ENCODE data around the gene MBTPS1. TPM values are rescaled to one million over a fixed set of nuclear protein-coding genes. Genes with fewer than 3 reads are reported as not detected.

Gene MBTPS1
- polyA plus RNA-seq, 3 donors: 26.4 to 73.8 (median 28.0) TPM

DNA sequence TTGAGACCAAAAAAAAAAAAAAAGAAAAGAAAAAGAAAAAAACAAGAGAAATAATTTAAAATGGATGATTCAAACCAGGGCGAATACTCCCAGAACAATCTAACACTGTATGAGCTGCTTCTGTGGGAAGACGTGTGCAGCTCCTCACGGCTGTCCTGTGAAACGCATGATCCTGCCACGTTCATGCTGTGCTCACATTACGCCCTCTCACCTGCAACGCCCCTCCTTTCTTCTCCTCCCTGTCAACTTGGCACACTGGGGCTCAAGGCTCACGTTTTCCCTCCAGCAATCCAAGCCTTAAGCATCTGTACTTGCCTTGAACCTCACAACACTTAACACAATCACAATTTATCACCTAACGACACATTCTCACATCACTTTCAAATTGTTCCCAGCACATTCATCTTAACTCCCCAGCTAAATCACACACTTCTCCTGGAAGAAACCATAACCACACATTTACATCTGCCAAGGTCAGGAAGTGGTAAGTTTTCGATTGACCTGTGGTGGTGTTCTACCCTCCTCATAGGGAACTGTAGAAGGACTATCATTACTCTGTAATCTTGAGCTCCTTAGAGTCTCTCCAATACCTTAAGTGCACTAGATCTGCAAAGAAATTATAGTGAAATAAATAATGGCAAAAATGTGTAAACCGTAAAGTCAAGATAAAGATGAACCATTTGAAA, 29.1 kb downstream of the MBTPS1 start:
- H3K4me2 ChIP-seq (replicated peaks; ENCODE audit: extremely low read depth, low read length, poor library complexity, severe bottlenecking): no peak overlapping the region
- no peaks in the 10 kb centered on the region for H3K9me3 Mint-ChIP-seq
- H3K9me3 ChIP-seq (replicated peaks in 1 of 2; ENCODE audit: control insufficient read depth in 1 of 2, insufficient read depth in 1 of 2, low read length in 2 of 2): no peaks in the 10 kb centered on the region
- peak overlapping the region in 3 of 7 donors; percentile 1 to 39 (median 2) for H3K27ac Mint-ChIP-seq
- peaks cover 58% of the 10 kb centered on the region for H3K4me1 Mint-ChIP-seq
- intact Hi-C loops (cut with micrococcal nuclease): loop anchor here (5.0 kb wide), 2 partner anchors 45 to 100 kb away; partner anchors contain the start of gene TAF1C (in 1 of the 2)
- H3K27ac ChIP-seq (ENCODE audit: low read depth in 1 of 2, low read length in 2 of 2): no peak overlapping the region
- H4K20me1 ChIP-seq (ENCODE audit: insufficient read depth, low read length): peaks cover 10% of the 10 kb centered on the region
- H3K27me3 Mint-ChIP-seq (ENCODE audit: low read depth in 3 of 3): peaks cover 0 to 3% (median 0%) of the 10 kb centered on the region in 3 donors
- H3K79me2 ChIP-seq (ENCODE audit: insufficient read depth, low read length): peaks cover 32% of the 10 kb centered on the region
- H3K4me1 ChIP-seq (ENCODE audit: control insufficient read depth in 1 of 2, insufficient read depth in 2 of 2, low read length in 2 of 2): peaks cover 51 to 60% of the 10 kb centered on the region in 2 donors
- H3K36me3 ChIP-seq (replicated peaks in 1 of 2; ENCODE audit: control insufficient read depth in 1 of 2, insufficient read depth in 2 of 2, low read length in 2 of 2): peaks cover 52 to 75% of the 10 kb centered on the region in 2 donors
- H3K36me3 Mint-ChIP-seq: peaks cover 72% of the 10 kb centered on the region in 2 donors
- H3K4me3 ChIP-seq (replicated peaks in 1 of 3; ENCODE audit: low read depth in 2 of 3, low read length in 3 of 3): no peak overlapping the region
- WGBS (ENCODE audit: insufficient coverage): 57% methylated on average over 9 of the region's 11 CpGs
- H3K4me3 Mint-ChIP-seq: no peak overlapping the region
- no peaks in the 10 kb centered on the region for H3K27me3 ChIP-seq (ENCODE audit: control insufficient read depth in 2 of 2, insufficient read depth in 2 of 2, low read length in 2 of 2)
- H2AFZ ChIP-seq (ENCODE audit: insufficient read depth, low read depth, low read length, poor library complexity, severe bottlenecking): no peak overlapping the region
- DNase-seq: no peak
- TF ChIP-seq, protein P1, sequence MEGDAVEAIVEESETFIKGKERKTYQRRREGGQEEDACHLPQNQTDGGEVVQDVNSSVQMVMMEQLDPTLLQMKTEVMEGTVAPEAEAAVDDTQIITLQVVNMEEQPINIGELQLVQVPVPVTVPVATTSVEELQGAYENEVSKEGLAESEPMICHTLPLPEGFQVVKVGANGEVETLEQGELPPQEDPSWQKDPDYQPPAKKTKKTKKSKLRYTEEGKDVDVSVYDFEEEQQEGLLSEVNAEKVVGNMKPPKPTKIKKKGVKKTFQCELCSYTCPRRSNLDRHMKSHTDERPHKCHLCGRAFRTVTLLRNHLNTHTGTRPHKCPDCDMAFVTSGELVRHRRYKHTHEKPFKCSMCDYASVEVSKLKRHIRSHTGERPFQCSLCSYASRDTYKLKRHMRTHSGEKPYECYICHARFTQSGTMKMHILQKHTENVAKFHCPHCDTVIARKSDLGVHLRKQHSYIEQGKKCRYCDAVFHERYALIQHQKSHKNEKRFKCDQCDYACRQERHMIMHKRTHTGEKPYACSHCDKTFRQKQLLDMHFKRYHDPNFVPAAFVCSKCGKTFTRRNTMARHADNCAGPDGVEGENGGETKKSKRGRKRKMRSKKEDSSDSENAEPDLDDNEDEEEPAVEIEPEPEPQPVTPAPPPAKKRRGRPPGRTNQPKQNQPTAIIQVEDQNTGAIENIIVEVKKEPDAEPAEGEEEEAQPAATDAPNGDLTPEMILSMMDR (IDR thresholded peaks at IDR 0.05): no peak
- H3K9ac ChIP-seq (ENCODE audit: insufficient read depth, low read length, poor library complexity, severe bottlenecking): no peak overlapping the region

DNA sequence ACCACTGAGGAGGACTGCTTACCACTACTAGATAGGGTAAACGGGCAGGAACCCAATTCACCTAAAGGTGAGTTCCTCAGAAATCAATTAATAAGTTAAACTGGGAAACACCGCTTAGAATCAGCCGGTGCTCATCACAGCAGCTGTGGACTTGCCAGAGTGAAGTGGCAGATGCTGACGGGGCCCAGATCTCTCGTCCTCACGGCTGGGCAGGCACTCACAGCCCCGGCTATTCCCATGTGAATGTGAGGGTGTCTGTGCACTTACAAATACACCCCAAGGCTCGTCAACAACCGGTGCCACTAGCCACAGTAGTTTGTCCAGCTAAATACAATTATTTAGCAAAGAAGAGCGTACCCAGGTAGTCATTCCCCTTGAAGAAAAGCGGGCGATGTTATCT, 29.7 kb downstream of the MBTPS1 start:
- H4K20me1 ChIP-seq (ENCODE audit: insufficient read depth, low read length): peaks cover 10% of the 10 kb centered on the region
- peaks cover 32% of the 10 kb centered on the region for H3K79me2 ChIP-seq (ENCODE audit: insufficient read depth, low read length)
- no peaks in the 10 kb centered on the region for H3K27me3 ChIP-seq (ENCODE audit: control insufficient read depth in 2 of 2, insufficient read depth in 2 of 2, low read length in 2 of 2)
- Mint-ChIP-seq H3K27ac (peak overlapping the region in 2 of 7 donors; percentile 41 to 50), H3K36me3 (peaks cover 70% of the 10 kb centered on the region in 2 donors), H3K27me3 (ENCODE audit: low read depth in 3 of 3) (peaks cover 0 to 3% (median 0%) of the 10 kb centered on the region in 3 donors), H3K4me3 (no peak overlapping the region), H3K4me1 (peaks cover 63% of the 10 kb centered on the region), H3K9me3 (no peaks in the 10 kb centered on the region)
- no peak overlapping the region for H3K4me2 ChIP-seq (replicated peaks; ENCODE audit: extremely low read depth, low read length, poor library complexity, severe bottlenecking)
- H3K9ac ChIP-seq (ENCODE audit: insufficient read depth, low read length, poor library complexity, severe bottlenecking): no peak overlapping the region
- 58% methylated on average over 3 of the region's 12 CpGs for WGBS (ENCODE audit: insufficient coverage)
- no peak overlapping the region for H3K27ac ChIP-seq (ENCODE audit: low read depth in 1 of 2, low read length in 2 of 2)
- no peaks in the 10 kb centered on the region for H3K9me3 ChIP-seq (replicated peaks in 1 of 2; ENCODE audit: control insufficient read depth in 1 of 2, insufficient read depth in 1 of 2, low read length in 2 of 2)
- H2AFZ ChIP-seq (ENCODE audit: insufficient read depth, low read depth, low read length, poor library complexity, severe bottlenecking): no peak overlapping the region
- intact Hi-C loops (cut with micrococcal nuclease): loop anchor here (5.0 kb wide), 2 partner anchors 45 to 100 kb away; partner anchors contain the start of gene TAF1C (in 1 of the 2)
- TF ChIP-seq, protein P1 (IDR thresholded peaks at IDR 0.05): no peak
- peaks cover 45 to 70% of the 10 kb centered on the region in 2 donors for H3K36me3 ChIP-seq (replicated peaks in 1 of 2; ENCODE audit: control insufficient read depth in 1 of 2, insufficient read depth in 2 of 2, low read length in 2 of 2)
- H3K4me3 ChIP-seq (replicated peaks in 1 of 3; ENCODE audit: low read depth in 2 of 3, low read length in 3 of 3): no peak overlapping the region
- no peak for DNase-seq
- H3K4me1 ChIP-seq (ENCODE audit: control insufficient read depth in 1 of 2, insufficient read depth in 2 of 2, low read length in 2 of 2): peaks cover 57 to 66% of the 10 kb centered on the region in 2 donors

All from CD14-positive monocyte (primary cell).